HG03342 (cell line): ENCODE results near the gene KCNH8.
A peak's percentile ranks its signal among the peaks of the same experiment; 100 is the strongest.
"Not testable (repeated sequence)": the region's sequence is repeated elsewhere in the genome, so short reads cannot be mapped to it uniquely, and the experiment has no call there.

Experiments used
- ATAC-seq: cut with Tn5 transposase; IDR thresholded peaks from one replicate; pipeline ENCODE4 v1.9.1; 2021; ENCODE audit warnings: mild to moderate bottlenecking, moderate library complexity; ENCODE audit not compliant: unreplicated experiment

The KCNH8 gene

GRCh38 chr3:19147905-19148767 lies at the start of gene KCNH8:
Gene KCNH8, plus strand, starts transcription at chr3:19148510. Its CDS starts 210 bp downstream, at chr3:19148720.
- no peak for ATAC-seq

- ATAC-seq = not testable (repeated sequence)
Measured at GRCh38 chr3:19102654-19103290, 45.5 kb upstream of the KCNH8 start.

- ATAC-seq = no peak
Measured at GRCh38 chr3:19103510-19103909, 44.8 kb upstream of the KCNH8 start.

GRCh38 chr3:19104459-19104858 lies 43.9 kb upstream of the KCNH8 start:
- ATAC-seq = no peak

GRCh38 chr3:19105826-19106225 lies 42.5 kb upstream of the KCNH8 start:
- no peak for ATAC-seq

GRCh38 chr3:19106307-19106706 lies 42.0 kb upstream of the KCNH8 start:
- no peak for ATAC-seq

- no peak for ATAC-seq
Measured at GRCh38 chr3:19107719-19108118, 40.6 kb upstream of the KCNH8 start.

GRCh38 chr3:19110335-19110895 lies 37.9 kb upstream of the KCNH8 start:
- no peak for ATAC-seq

- ATAC-seq = no peak
Measured at GRCh38 chr3:19114461-19114860, 33.8 kb upstream of the KCNH8 start.

GRCh38 chr3:19116239-19116638 lies 32.1 kb upstream of the KCNH8 start:
- no peak for ATAC-seq

GRCh38 chr3:19124752-19125151 lies 23.6 kb upstream of the KCNH8 start:
- ATAC-seq = no peak

GRCh38 chr3:19139863-19140262 lies 8.4 kb upstream of the KCNH8 start:
- no peak for ATAC-seq

GRCh38 chr3:19146685-19147650 lies 1.3 kb upstream of the KCNH8 start:
- peak; percentile 79 for ATAC-seq

GRCh38 chr3:19148768-19149091 lies 420 bp downstream of the KCNH8 start:
- ATAC-seq = no peak

- no peak for ATAC-seq
Measured at GRCh38 chr3:19149368-19149767, 1.1 kb downstream of the KCNH8 start.

- no peak for ATAC-seq
Measured at GRCh38 chr3:19151171-19151570, 2.9 kb downstream of the KCNH8 start.

GRCh38 chr3:19154693-19155250 lies 6.5 kb downstream of the KCNH8 start:
- no peak for ATAC-seq

- no peak for ATAC-seq
Measured at GRCh38 chr3:19155375-19155774, 7.1 kb downstream of the KCNH8 start.

- no peak for ATAC-seq
Measured at GRCh38 chr3:19159966-19160635, 11.8 kb downstream of the KCNH8 start.

- ATAC-seq = no peak
Measured at GRCh38 chr3:19165654-19166053, 17.3 kb downstream of the KCNH8 start.
